Mesenchymal stem cell (in vitro differentiated cells and primary cell): Measurements from ENCODE around the gene C20orf204.

Experiments
- DNase-seq: peaks from one replicate; pipeline ENCODE4 v3.0.0-alpha.2; 2013
- H2AFZ ChIP-seq: one replicate; pipeline ENCODE4 v1.6.1; 2013; ENCODE audit warnings: low read depth, mild to moderate bottlenecking, control low read depth, inconsistent platforms, low read length, moderate library complexity
- H2AK5ac ChIP-seq: 2 replicates; pipeline ENCODE4 v1.6.1; 2013; ENCODE audit warnings: low read length, moderate library complexity, mild to moderate bottlenecking, inconsistent platforms; ENCODE audit not compliant: severe bottlenecking
- H2BK120ac ChIP-seq: one replicate; pipeline ENCODE4 v1.6.1; 2013; ENCODE audit warnings: low read depth, mild to moderate bottlenecking, inconsistent platforms, low read length, moderate library complexity
- H2BK12ac ChIP-seq, 2 experiments: one replicate each; pipeline ENCODE4 v1.6.1; 2013; ENCODE audit warnings: inconsistent platforms in 2 of 2, low read length in 2 of 2, mild to moderate bottlenecking in 2 of 2, moderate library complexity in 2 of 2, control low read depth in 1 of 2
- H2BK15ac ChIP-seq: one replicate; pipeline ENCODE4 v1.6.1; 2013; ENCODE audit warnings: mild to moderate bottlenecking, low read depth, inconsistent platforms; ENCODE audit not compliant: poor library complexity, severe bottlenecking
- H2BK5ac ChIP-seq: 2 replicates; pipeline ENCODE4 v1.6.1; 2013; ENCODE audit warnings: low read depth, mild to moderate bottlenecking, low read length, control low read depth, inconsistent platforms; ENCODE audit not compliant: poor library complexity, severe bottlenecking
- H3K14ac ChIP-seq, 2 experiments: one replicate each; pipeline ENCODE4 v1.6.1; 2013; ENCODE audit warnings: inconsistent platforms in 2 of 2, low read length in 2 of 2, control low read depth in 1 of 2, mild to moderate bottlenecking in 1 of 2, moderate library complexity in 1 of 2
- H3K18ac ChIP-seq, 2 experiments: one replicate each; pipeline ENCODE4 v1.6.1; 2013; ENCODE audit warnings: inconsistent platforms in 2 of 2, low read length in 2 of 2, control low read depth in 1 of 2, low read depth in 1 of 2, mild to moderate bottlenecking in 1 of 2
- H3K23ac ChIP-seq, 2 experiments: one replicate each; pipeline ENCODE4 v1.6.1; 2013; ENCODE audit warnings: inconsistent platforms in 2 of 2, low read length in 2 of 2, mild to moderate bottlenecking in 2 of 2, moderate library complexity in 2 of 2, control low read depth in 1 of 2
- H3K27ac ChIP-seq: 2 replicates; pipeline ENCODE4 v1.5.1; 2013; ENCODE audit warnings: mild to moderate bottlenecking, moderate library complexity, low read length, control low read depth, inconsistent platforms; ENCODE audit not compliant: poor library complexity, severe bottlenecking
- H3K27me3 ChIP-seq, 2 experiments: 2 replicates each; pipeline versions ENCODE4 v1.6.1 to v1.7.0; 2013; ENCODE audit warnings: low read length in 2 of 2, mild to moderate bottlenecking in 2 of 2, moderate library complexity in 2 of 2, control low read depth in 1 of 2, inconsistent platforms in 1 of 2; ENCODE audit not compliant: control insufficient read depth in 1 of 2, insufficient read depth in 1 of 2
- H3K36me3 ChIP-seq, 2 experiments: 2 replicates each; pipeline versions ENCODE4 v1.6.1 to v1.7.0; 2013; ENCODE audit warnings: low read length in 2 of 2, control low read depth in 1 of 2, inconsistent platforms in 1 of 2, low read depth in 1 of 2, mild to moderate bottlenecking in 1 of 2; ENCODE audit not compliant: insufficient read depth in 2 of 2, control insufficient read depth in 1 of 2
- H3K4ac ChIP-seq, 2 experiments: one replicate each; pipeline ENCODE4 v1.6.1; 2013; ENCODE audit warnings: inconsistent platforms in 2 of 2, low read length in 2 of 2, mild to moderate bottlenecking in 2 of 2, moderate library complexity in 2 of 2, control low read depth in 1 of 2, low read depth in 1 of 2
- H3K4me1 ChIP-seq: 2 replicates; pipeline ENCODE4 v1.6.1; 2013; ENCODE audit warnings: low read depth, low read length, control low read depth; ENCODE audit not compliant: control insufficient read depth, insufficient read depth
- H3K4me2 ChIP-seq: 2 replicates; pipeline ENCODE4 v1.6.1; 2013; ENCODE audit warnings: low read length, mild to moderate bottlenecking, inconsistent platforms; ENCODE audit not compliant: poor library complexity, severe bottlenecking
- H3K4me3 ChIP-seq, 2 experiments: 2 replicates each; pipeline versions ENCODE4 v1.5.1 to v1.7.0; 2013; ENCODE audit warnings: low read length in 2 of 2, mild to moderate bottlenecking in 2 of 2, control low read depth in 1 of 2, low read depth in 1 of 2; ENCODE audit not compliant: insufficient read depth in 1 of 2
- H3K79me1 ChIP-seq: replicated peaks from 2 replicates; pipeline ENCODE4 v1.6.1; 2013; ENCODE audit warnings: mild to moderate bottlenecking, control low read depth, low read length, inconsistent platforms; ENCODE audit not compliant: poor library complexity, severe bottlenecking
- H3K9ac ChIP-seq: 2 replicates; pipeline ENCODE4 v1.7.0; 2013; ENCODE audit warnings: mild to moderate bottlenecking, low read length, moderate library complexity
- H3K9me3 ChIP-seq: 2 replicates; pipeline ENCODE4 v1.7.0; 2013; ENCODE audit warnings: mild to moderate bottlenecking, low read length; ENCODE audit not compliant: control insufficient read depth
- H4K8ac ChIP-seq: one replicate; pipeline ENCODE4 v1.6.1; 2013; ENCODE audit warnings: inconsistent platforms, mild to moderate bottlenecking, low read length, moderate library complexity
- H4K91ac ChIP-seq: one replicate; pipeline ENCODE4 v1.6.1; 2013; ENCODE audit warnings: mild to moderate bottlenecking, low read length, inconsistent platforms
- WGBS: methylation state at CpG from one replicate; pipeline ENCODE4 v1.1.7; 2013; ENCODE audit warnings: mixed read lengths; 5-methylcytosine and 5-hydroxymethylcytosine counted together

The C20orf204 gene

DNA sequence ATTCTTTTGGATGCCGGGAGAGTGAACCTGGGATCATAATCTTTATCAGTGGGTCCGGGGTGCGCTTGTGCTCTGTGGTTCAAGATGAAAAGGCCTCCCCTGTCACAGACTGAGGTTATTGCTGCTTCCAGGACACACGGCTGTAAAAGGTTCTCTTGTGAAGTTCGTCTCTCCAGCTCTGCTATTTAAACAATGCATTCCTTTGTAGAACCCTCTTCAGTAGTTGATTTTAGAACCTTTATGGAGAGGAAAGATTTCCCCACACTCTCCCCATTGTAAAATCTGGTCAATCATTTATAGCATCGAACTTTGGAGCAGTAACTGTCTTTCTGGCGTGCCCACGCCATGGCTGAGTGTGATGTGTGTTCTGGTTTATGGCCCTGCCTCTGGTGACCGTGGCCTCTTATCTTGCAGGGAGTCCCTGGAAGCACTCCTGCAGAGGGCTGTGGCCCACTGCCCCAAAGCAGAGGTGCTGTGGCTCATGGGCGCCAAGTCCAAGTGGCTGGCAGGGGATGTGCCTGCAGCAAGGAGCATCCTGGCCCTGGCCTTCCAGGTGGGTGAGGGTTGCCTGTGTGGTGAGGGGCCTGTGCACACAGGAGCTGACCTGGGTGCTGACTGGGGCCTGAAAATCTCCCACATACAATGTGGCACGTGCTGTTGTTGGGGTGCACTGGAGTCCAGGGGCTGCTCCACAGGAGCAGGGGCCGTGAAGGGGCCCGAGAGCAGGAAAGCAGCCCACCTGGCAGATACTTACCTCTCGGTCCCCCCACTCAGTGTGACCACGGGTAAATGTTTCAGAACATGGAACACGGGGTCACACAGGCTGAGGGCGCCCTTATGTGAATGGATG is 11.6 kb upstream of the C20orf204 start:
- no peak overlapping the region for H2AK5ac ChIP-seq

DNA sequence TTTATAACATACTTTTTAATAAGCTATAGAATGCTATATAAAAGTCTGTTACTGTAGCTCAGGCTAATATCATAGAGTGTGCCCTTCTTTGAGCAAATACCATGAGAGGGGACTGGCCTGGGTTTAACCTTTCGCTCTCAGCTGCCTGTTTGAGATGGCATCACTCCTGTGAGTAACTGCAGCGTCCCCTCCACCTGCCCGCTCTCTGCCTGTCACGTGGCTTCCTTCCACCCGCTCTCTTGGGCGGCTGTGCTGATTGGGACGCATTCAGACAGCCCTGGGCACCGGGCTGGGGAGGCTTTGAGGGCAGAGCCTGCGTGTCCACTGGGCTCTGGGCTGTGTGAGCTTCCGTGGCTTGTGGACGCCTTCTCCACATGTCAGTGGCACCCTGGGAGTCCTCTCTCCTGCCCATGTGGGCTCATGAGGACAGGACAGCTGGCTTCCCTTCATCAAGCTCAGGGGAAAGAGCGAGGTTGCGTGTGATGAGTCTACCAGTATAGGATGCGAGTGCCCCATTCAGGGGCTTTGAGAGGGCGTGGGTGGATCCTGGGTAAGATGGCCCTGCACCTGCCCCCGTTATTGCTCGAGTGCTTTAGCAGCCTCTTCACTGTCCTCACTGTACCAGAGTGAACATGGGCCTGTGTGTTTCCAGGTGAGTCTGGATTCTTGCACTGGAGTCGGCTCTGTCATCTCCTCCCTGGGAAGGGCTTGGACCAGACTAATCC is 10.7 kb upstream of the C20orf204 start:
- H3K23ac ChIP-seq: no peak overlapping the region
- H2BK12ac ChIP-seq: no peak overlapping the region
- H3K9ac ChIP-seq: no peak overlapping the region
- no peak overlapping the region for H3K4me3 ChIP-seq
- peaks cover 90 to 93% of the 10 kb centered on the region in 2 experiments for H3K36me3 ChIP-seq
- no peak overlapping the region for H2BK5ac ChIP-seq
- H3K14ac ChIP-seq: no peak overlapping the region
- H4K91ac ChIP-seq: no peak overlapping the region
- H3K18ac ChIP-seq: no peak overlapping the region
- no peak overlapping the region for H4K8ac ChIP-seq
- H3K79me1 ChIP-seq: peaks cover 39% of the 10 kb centered on the region
- no peak overlapping the region for H2AK5ac ChIP-seq
- no peak overlapping the region for H3K4me2 ChIP-seq
- H3K9me3 ChIP-seq: no peaks in the 10 kb centered on the region
- H2AFZ ChIP-seq: no peak overlapping the region
- H3K27ac ChIP-seq: no peak overlapping the region
- no peaks in the 10 kb centered on the region for H3K27me3 ChIP-seq
- no peak overlapping the region for H2BK15ac ChIP-seq
- peaks cover 7% of the 10 kb centered on the region for H3K4me1 ChIP-seq
- 96% methylated on average over 18 of the region's 18 CpGs for WGBS
- no peak overlapping the region for H2BK120ac ChIP-seq
- no peak overlapping the region for H3K4ac ChIP-seq
- no peak for DNase-seq

More for the DNA sequence above, 11.6 kb upstream of the C20orf204 start:
- Histone ChIP-seq H3K18ac (no peak overlapping the region), H3K9ac (no peak overlapping the region), H2BK120ac (no peak overlapping the region), H4K8ac (no peak overlapping the region), H3K9me3 (no peaks in the 10 kb centered on the region), H3K4ac (no peak overlapping the region), H3K27me3 (no peaks in the 10 kb centered on the region), H2AFZ (no peak overlapping the region), H3K36me3 (peaks cover 90% of the 10 kb centered on the region in 2 experiments), H3K23ac (no peak overlapping the region), H3K4me2 (no peak overlapping the region), H3K4me1 (peaks cover 7% of the 10 kb centered on the region), H3K79me1 (peaks cover 42% of the 10 kb centered on the region), H2BK5ac (no peak overlapping the region), H3K27ac (no peak overlapping the region), H3K4me3 (no peak overlapping the region), H3K14ac (no peak overlapping the region), H2BK12ac (no peak overlapping the region), H4K91ac (peak overlapping the region; percentile 56), H2BK15ac (no peak overlapping the region)
- 95% methylated on average over 16 of the region's 17 CpGs for WGBS
- DNase-seq: no peak

DNA sequence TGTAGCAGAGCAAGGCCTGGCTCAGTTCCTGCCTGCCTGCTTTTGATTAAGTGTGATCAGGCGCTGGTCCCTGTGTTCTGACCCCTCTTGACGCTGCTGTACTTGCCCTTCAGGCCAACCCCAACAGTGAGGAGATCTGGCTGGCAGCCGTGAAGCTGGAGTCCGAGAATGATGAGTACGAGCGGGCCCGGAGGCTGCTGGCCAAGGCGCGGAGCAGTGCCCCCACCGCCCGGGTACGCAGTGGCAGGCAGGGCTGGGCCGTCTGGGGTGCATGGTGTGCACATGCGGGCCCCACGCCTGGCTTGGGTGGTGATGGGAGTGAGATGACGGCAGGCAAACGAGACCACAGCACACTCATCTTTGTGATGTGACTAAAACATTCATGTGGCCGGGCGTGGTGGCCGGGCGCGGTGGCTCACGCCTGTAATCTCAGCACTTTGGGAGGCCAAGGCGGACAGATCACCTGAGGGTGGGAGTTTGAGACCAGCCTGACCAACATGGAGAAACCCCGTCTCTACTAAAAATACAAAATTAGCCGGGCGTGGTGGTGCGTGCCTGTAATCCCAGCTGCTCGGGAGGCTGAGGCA is 10.1 kb upstream of the C20orf204 start:
- Histone ChIP-seq H2BK15ac (no peak overlapping the region), H4K8ac (no peak overlapping the region), H3K4me2 (no peak overlapping the region), H3K14ac (no peak overlapping the region), H4K91ac (no peak overlapping the region), H2BK120ac (no peak overlapping the region), H3K27ac (no peak overlapping the region), H3K4ac (no peak overlapping the region), H3K27me3 (no peaks in the 10 kb centered on the region), H2AK5ac (no peak overlapping the region), H3K23ac (no peak overlapping the region), H3K9me3 (no peaks in the 10 kb centered on the region), H2BK5ac (no peak overlapping the region), H2BK12ac (no peak overlapping the region), H3K79me1 (peaks cover 41% of the 10 kb centered on the region), H3K4me1 (peaks cover 7% of the 10 kb centered on the region), H3K36me3 (peaks cover 95 to 98% of the 10 kb centered on the region in 2 experiments), H3K4me3 (no peak overlapping the region), H3K18ac (no peak overlapping the region), H2AFZ (no peak overlapping the region), H3K9ac (no peak overlapping the region)
- DNase-seq: no peak
- 96% methylated on average over 29 of the region's 29 CpGs for WGBS
